HG03139 (cell line): ENCODE measurements around the gene FAM20B.

ENCODE experiments used
- ATAC-seq: cut with Tn5 transposase; IDR thresholded peaks from one replicate; pipeline ENCODE4 v1.9.1; 2021; ENCODE audit not compliant: unreplicated experiment

FAM20B gene

DNA sequence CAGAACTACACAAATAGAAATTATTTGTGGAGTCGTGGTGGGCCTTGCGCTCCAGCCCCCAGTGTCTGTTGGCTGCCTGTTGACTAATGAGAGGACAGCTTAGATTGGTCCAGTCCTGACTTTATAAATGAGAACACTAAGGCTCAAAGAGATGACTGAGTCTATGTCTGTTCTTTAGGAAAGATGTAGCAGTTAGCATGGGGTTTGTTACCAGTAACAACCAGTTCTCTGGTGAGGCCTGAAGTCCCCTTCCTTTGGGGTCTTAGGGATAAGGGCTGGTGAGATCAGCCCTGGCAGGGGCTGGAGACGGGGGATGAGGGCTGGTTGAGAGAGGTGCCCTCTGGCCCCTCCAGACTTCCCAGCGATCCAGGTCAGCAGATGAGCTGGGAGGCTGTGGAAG, 65.2 kb downstream of the FAM20B start:
- no peak for ATAC-seq

DNA sequence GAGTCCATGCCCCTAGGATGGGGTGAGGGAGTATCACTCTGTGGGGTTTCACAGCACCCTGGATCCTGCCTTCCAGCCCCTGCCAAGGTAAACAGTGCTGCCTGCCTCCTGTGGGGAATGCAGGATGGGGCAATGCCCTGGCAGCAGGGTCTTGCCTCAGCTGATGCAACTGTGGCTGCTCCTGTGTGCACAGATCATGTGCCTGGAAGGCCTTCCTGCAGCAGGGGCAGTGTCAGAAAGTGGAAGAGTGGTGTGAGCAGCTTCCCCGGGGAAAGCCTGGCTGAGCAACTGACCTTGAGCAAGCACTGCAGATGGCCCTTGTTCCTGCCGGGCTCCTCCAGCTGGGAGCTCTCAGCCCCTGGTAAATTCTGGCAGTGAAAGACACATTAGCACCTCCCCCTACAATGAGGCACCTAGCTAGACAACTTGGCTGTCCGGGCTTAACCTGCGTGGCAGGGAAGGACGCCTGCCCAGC, 66.0 kb downstream of the FAM20B start:
- ATAC-seq: no peak

GRCh38 chr1:179092896-179093461, 67.3 kb downstream of the FAM20B start:
- no peak for ATAC-seq

GRCh38 chr1:179094818-179095217, 69.1 kb downstream of the FAM20B start:
- ATAC-seq: no peak

DNA sequence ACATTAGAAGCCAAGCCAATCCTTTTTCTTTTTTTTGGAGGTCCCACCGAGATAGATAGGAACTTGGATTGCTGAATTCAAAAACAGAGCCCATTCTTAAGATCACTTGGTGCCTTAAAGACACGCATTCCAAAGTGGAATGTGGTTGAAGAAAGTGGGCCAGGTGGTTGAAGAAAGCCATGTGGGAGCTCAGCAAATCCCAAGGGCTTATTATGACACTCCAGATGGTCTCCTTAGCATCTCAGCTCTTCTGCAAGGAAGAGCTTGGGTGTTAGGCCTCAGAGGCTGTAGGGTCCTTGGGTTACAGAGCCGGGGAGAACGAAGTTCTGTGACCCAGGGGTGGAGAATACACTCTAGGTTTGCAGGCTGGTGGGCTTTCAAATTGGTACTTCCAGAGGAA, 69.7 kb downstream of the FAM20B start:
- ATAC-seq: no peak

GRCh38 chr1:179095924-179096323, 70.2 kb downstream of the FAM20B start:
- ATAC-seq: no peak

GRCh38 chr1:179099891-179100290, 74.2 kb downstream of the FAM20B start:
- no peak for ATAC-seq

GRCh38 chr1:179101566-179101965, 75.9 kb downstream of the FAM20B start:
- ATAC-seq: no peak

DNA sequence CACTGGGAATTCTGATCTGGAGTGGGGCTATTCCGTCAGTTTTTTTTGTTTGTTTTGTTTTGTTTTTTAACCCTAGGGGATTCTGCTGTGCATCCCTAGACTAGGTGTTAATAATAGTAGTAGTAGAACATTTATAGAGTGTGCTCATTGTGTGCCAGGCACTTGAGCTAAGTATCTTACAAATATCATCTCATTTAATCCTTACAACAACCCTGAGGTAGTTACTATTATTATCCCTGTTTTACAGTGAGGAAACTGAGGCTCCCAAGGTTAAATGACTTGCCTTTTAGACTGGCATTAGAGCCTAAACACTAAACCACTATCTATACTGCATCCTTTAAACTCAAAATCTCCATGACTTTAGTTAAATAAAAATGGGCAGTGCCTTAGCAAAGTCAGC, 78.3 kb downstream of the FAM20B start:
- ATAC-seq: no peak

DNA sequence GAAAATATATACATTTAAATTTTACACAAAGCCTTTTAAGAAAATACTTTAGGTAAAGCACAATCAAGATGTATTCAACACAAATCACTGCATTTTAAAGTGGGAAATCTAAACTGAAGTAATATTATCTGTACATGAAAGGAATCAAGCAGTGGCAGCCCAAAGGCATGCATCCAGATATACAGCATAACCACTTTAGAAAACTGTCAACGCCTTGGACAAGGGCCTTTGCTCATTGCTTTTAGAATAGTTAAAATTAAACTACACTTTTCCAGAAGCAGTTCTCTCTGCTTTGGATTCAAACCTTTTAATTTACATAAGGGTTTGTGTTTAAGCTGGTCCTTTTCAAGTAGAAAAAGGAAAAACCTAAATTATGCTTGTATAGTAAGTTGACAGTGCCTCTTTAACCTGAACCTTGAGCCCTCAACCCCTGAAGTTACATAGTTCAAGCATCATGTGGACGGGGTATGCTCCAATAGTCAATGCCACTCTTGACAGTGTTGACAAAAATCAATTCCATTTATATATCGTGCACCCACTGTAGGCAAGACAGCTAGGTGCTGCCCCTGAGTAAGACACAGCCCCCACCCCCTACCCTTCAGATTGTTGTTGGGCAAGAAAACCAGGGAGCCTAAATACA, 79.0 kb downstream of the FAM20B start:
- ATAC-seq: no peak

GRCh38 chr1:179105393-179105792, 79.7 kb downstream of the FAM20B start:
- no peak for ATAC-seq

DNA sequence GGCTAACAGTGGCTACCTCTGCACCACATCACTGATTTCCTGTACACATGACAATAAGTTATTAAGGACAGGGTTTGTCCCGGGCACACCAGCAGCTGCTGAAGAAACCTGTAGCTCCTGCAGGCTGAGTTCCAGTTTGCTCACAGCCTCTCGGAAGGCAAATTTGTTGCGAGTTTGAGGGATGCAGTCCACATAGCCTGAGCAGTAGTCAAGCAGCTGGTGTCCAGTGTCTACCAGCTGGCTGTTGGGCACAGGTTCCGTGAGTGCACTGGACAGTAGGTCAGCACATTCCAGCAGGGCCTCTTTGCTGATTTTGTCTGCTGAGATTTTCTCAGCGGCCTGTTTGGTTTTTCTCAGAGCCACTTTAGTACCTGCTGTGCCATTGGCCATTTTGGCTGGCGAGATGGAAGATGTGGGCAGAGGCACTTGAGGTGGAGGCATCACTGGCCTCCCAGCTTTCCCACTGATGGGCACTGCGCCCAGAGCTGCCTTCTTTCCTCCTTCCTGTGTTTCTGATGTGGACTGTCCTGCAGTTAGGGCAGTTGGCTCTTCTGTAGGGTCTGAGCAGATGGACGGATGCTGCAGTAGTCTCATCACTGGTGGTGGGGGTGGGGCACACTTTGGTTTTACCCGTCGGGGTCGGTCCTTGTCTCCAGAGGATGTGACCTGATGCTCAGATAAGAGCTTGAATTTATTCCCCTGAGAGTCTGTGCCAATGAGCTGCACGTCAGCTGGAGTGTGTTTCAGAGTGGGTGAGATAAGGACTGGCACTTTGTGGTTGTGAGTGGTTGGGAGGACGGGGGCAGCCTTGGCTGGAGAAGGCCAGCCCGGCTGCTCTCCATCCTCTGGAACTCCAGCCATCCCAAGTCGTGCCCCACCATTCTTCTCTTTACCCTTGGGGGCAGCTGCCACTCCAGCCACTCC, 82.3 kb downstream of the FAM20B start:
- no peak for ATAC-seq

- no peak for ATAC-seq
Observed at GRCh38 chr1:179108644-179109043, 83.0 kb downstream of the FAM20B start.

DNA sequence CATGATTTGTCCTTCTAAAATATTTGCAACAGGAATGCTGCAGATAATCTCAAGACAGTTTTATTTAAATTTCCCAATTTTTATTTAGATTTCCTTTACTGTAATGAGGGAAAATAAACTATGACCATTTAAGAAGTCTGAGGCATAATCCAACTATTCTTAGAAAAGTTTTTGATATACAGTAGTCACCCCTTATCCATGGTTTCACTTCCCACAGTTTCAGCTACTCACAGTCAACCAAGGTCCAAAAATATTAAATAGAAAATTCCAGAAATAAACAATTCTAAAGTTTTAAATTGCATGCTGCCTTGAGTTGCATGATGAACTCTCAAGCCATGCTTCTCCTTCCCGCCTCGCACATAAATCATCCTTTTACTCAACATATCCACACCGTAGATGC, 89.5 kb downstream of the FAM20B start:
- ATAC-seq: no peak

DNA sequence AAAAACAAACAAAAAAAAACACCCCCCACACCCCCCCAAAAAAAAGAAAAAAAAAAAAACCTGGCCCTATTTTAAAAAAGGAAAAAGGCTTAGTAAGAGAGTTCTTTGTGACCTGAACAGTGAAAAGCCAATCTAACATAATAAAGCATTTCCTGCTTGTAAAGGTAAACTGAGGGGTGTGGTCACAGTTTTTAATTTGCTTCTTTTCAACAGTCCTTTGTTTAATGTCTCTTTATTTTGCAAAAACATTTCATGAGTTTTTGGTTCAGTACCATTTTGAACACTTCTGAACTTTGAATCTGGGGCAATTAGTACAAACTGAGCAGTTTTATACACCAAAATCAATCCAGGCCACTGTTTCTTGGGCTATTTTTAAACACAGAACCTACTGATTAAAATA, 93.8 kb downstream of the FAM20B start:
- no peak for ATAC-seq

DNA sequence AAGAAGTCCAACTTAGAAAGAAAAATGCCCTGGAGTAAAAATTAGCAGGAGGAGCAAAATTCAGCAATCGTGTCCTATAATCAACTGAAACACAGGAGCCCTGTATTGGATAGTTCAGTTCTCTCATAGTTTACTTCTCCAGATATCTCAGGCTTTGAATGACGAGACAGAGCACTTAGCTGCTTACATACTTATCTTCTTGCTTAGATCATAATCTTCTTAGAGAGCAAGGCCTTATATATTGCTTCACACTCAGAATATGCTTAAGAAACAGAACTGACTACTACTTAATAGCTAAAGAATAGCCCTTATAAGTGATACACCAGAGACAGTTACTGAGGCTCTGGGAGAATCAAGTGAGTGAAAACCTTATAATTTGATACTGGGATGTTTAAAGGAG, 95.0 kb downstream of the FAM20B start:
- no peak for ATAC-seq

DNA sequence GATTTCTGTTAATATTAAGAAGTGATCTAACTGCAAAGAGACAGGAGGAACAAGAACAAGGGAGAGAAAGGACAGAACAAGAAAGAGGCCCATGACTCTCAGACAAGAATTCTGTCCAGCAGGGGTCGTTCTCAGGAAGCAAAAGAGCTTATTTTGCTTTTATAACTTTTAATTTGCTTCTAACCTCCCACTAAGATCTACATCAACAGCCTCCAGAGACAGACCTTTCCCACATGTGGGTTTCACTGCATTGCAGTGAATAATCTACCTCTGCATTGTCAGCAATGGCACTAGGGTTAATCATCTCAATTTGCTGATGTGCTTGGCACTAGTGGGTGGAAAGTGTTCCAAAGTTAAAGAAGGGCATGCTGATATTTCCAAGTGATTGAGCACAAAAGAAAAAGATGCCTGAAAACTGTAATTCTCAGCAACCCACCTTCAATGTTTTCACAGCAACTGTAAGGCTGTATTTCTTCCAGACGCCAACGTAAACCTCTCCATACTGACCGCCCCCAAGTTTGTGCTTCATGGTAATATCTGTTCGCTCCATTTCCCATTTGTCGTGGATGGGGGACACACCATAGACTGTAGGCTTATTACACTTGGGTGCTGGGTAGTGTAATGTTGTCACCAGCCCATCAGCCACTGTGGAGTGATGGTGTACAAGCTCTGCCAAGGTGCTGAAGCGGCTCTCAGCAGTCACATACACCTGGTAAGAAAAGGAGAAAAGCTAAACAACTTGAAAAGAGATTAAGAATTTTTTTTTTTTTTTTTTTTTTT, 95.7 kb downstream of the FAM20B start:
- no peak for ATAC-seq

GRCh38 chr1:179124873-179125272, 99.2 kb downstream of the FAM20B start:
- no peak for ATAC-seq
